Activated effector memory CD4-positive, alpha-beta T cell treated with anti-CD3 and anti-CD28 coated beads, Interleukin-2, amount 50 U/mL, for 16 hours (primary cell): ENCODE results near the gene SRGAP3.

ENCODE experiments used
- DNase-seq: peaks from one replicate; pipeline ENCODE4 v3.0.0-alpha.2; 2020

Gene SRGAP3

GRCh38 chr3:9251055-9251786, 1.8 kb upstream of the SRGAP3 start:
- DNase-seq: no peak

GRCh38 chr3:9250236-9250635, 790 bp upstream of the SRGAP3 start:
- DNase-seq: no peak

- no peak for DNase-seq
Measured at GRCh38 chr3:9248522-9249271, 749 bp downstream of the SRGAP3 start.

GRCh38 chr3:9247941-9248521, 1.4 kb downstream of the SRGAP3 start:
- no peak for DNase-seq

GRCh38 chr3:9247361-9247940, 2.0 kb downstream of the SRGAP3 start:
- DNase-seq: no peak

GRCh38 chr3:9246189-9246588, 3.3 kb downstream of the SRGAP3 start:
- DNase-seq: no peak

- DNase-seq: no peak
Measured at GRCh38 chr3:9244495-9245183, 4.8 kb downstream of the SRGAP3 start.

GRCh38 chr3:9241956-9242355, 7.5 kb downstream of the SRGAP3 start:
- DNase-seq: no peak

- no peak for DNase-seq
Measured at GRCh38 chr3:9239680-9240079, 9.8 kb downstream of the SRGAP3 start.

- no peak for DNase-seq
Measured at GRCh38 chr3:9238721-9239295, 10.6 kb downstream of the SRGAP3 start.

GRCh38 chr3:9238276-9238675, 11.2 kb downstream of the SRGAP3 start:
- no peak for DNase-seq

GRCh38 chr3:9233814-9234600, 15.4 kb downstream of the SRGAP3 start:
- DNase-seq: no peak

GRCh38 chr3:9233101-9233500, 16.3 kb downstream of the SRGAP3 start:
- no peak for DNase-seq

- DNase-seq: no peak
Measured at GRCh38 chr3:9231937-9232336, 17.5 kb downstream of the SRGAP3 start.

- no peak for DNase-seq
Measured at GRCh38 chr3:9231471-9231870, 18.0 kb downstream of the SRGAP3 start.

GRCh38 chr3:9231006-9231405, 18.4 kb downstream of the SRGAP3 start:
- DNase-seq: no peak

GRCh38 chr3:9230596-9230995, 18.9 kb downstream of the SRGAP3 start:
- no peak for DNase-seq

- DNase-seq: no peak
Measured at GRCh38 chr3:9229879-9230278, 19.6 kb downstream of the SRGAP3 start.

- DNase-seq: no peak
Measured at GRCh38 chr3:9229325-9229724, 20.1 kb downstream of the SRGAP3 start.

- DNase-seq: no peak
Measured at GRCh38 chr3:9226326-9226725, 23.1 kb downstream of the SRGAP3 start.

GRCh38 chr3:9225268-9225667, 24.2 kb downstream of the SRGAP3 start:
- no peak for DNase-seq

GRCh38 chr3:9224490-9224889, 25.0 kb downstream of the SRGAP3 start:
- no peak for DNase-seq
